ENCODE measurements around the gene GADD45GIP1.

DNA sequence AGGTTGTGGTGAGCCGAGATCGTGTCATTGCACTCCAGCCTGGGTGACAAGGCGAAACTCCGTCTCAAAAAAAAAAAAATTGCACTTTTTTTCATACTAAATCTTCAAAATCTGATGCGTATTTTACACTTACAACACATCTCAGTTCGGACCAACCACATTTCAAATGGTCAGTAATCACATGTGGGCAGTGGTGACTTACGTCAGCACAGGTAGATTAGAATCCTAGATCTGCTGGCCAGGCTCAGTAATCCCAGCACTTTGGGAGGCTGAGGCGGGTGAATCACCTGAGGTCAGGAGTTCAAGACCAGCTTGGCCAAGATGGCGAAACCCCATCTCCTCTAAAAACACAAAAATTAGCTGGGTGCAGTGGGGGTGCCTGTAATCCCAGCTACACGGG lies 22.0 kb downstream of the GADD45GIP1 start:
- no peak for TF ChIP-seq POLR2A (IDR thresholded peaks at IDR 0.05)
- no peak for TF ChIP-seq CTCF (IDR thresholded peaks at IDR 0.05)

Data from uterus (tissue), 2 donors.